Measurements from ENCODE around the gene ACOX3.
"Not testable (repeated sequence)": the region's sequence is repeated elsewhere in the genome, so short reads cannot be mapped to it uniquely, and the experiment has no call there.

ACOX3 gene

DNA sequence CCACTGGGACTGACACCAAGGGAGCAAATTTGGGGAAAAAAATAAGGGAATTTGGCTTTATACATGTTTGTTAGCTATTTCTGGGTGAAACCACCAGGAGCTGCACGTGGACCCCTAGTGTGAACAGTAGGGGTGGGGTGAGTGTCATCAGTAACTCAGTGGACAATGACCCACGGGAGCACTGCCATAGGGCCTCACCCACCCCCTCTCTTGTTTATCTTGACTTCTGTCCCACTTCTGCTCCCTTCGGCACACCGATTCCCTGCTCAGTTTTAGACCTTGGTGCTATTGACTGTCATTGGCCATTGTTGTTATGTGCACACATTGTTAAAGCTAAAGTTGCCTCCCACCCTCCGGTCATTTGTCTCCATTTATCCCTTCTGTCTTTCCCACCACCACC is 9.0 kb downstream of the ACOX3 start:
- no peak for DNase-seq

DNA sequence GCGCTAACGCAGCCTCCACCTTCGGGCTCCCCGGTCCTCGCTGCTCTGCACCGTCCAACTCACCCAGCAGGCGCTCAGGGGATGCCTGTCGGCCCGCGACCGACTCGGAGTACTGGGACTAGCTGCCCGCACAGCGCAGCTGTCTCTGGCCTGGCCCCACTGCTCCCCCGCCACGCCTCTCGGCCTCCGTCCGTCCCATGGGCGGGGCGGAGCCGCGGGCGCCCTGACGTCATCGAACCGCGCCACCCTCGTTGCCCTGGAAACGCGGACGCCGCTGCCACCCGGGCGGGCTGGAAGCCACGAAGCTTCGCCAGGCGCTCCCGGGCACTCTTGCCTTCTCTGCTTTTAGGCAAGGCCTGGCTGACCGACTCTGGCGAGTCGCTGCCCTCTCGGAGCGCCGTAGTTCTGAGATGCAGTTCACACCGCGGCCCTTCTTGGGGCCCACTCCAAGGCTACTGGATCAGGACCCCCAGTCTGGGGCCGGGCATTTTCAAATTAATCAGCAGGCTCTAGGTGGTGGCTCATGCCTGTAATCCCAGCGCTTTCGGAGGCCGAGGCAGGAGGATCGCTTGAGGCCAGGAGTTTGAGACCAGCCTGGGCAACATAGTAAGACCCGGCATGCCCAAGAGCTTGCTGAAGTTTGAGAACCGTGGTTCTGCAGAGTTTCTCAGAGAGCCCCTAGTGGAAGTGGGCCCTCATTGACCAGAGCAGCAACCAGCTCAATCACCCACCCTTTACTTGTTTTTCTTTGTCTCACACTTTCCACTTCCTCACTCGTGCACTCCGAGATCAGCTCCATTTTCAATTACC is 12.0 kb downstream of the ACOX3 start:
- DNase-seq: peak; percentile 86 to 91

DNA sequence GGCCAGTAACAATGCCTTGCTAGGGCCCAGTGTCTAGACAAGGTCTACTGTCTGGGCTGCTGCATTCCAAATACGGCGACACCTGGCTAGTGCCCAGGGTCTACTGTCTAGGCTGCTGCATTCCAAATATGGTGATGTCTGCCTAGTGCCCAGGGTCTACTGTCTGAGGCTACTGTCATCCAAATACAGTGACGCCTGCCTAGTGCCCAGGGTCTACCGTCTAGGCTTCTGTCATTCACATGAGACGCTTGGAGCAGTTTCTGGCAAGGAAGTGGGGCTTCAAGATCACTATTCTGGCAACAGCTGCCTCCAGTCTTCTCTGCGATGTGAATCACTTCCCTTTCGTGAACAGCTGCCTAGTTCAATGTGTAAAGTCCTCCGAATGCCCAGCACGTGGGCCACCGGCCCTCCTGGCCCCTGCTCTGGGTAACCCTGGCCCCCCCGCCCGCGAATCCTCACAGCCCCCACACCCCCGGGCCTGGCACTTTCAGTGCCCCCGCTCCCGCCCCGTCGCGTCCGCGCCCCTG is 12.7 kb downstream of the ACOX3 start:
- no peak for DNase-seq

DNA sequence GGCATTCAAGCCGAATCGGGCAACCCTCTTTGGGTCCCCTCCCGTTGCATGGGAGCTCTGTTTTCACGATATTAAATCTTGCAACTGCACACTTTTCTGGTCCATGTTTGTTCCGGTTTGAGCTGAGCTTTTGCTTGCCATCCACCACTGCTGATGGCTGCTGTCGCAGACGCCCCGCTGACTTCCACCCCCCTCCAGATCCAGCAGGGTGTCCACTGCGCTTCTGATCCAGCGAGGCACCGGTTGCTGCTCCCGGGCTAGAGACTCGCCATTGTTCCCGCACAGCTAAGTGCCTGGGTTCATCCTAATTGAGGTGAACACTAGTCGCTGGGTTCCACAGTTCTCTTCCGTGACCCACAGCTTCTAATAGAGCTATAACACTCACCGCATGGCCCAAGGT is 13.3 kb downstream of the ACOX3 start:
- no peak for DNase-seq

- DNase-seq: no peak
Observed at GRCh38 chr4:8422786-8423185, 17.7 kb downstream of the ACOX3 start.

GRCh38 chr4:8422327-8422726 is 18.2 kb downstream of the ACOX3 start:
- no peak for DNase-seq

- DNase-seq: not testable (repeated sequence)
Observed at GRCh38 chr4:8420151-8420550, 20.4 kb downstream of the ACOX3 start.

- peak in 1 of 2 experiments; percentile 18 for DNase-seq
Observed at GRCh38 chr4:8419222-8420041, 21.1 kb downstream of the ACOX3 start.

DNA sequence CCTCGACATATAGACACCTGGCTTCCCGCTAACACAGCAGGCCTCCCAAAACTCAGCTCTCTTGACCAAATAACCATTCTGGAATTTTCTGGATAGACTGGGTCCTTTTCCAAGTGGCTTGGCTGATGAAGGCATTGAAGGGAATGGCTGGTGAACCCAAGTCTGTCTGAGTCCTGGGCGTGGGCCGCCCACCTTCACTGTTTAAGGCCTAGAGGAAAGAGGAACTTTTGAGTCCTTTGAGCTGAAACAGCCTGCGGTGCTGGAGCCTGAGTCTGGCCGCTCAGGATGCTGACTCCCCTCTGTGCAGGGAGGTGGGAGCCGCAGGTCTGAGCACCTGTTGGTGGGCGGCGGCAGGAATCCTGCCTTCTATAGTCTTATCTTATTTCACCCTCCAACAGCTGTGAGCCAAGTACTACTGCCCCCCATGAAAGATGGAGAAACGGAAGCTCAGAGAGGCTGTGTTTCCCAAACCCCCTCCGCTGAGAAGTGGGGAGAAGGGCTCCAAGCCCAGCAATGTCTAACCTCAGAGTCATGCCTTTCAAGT is 23.4 kb downstream of the ACOX3 start:
- DNase-seq: no peak

DNA sequence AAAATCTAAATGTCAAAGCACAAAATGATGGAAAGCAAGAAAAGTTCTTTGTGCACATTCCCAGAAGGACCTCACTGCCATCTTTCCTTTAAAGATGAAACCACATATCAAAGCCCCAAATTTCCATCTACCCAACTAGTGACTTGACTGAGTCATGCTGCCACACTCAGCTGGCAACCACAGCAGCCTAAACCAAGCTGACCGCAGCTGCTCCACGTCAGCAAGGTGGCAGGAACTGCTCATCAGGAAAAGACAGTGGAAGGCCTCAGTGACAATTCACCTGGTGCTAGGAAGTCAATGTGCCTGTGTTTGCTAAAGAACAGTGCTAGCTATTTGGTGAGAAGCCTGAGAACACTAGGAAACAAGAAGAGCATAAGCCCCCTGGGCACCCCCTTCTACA is 26.1 kb downstream of the ACOX3 start:
- peak in 1 of 2 experiments; percentile 41 for DNase-seq

DNA sequence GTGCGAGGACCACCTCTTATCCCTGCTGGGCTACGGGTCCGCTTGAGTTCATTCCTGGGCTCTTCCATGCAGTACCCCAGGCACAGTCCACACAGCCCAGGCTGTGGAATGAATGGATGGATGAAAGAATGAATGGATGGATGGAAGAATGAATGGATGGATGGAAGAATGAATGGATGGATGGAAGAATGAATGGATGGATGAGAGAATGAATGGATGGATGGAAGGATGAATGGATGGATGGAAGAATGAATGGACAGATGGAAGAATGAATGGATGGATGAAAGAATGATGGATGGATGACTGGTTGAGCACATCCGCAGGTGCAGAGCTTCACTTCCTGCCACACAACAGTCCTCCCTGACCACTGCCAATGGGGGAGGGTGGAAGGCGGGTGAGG is 28.2 kb downstream of the ACOX3 start:
- no peak for DNase-seq

DNA sequence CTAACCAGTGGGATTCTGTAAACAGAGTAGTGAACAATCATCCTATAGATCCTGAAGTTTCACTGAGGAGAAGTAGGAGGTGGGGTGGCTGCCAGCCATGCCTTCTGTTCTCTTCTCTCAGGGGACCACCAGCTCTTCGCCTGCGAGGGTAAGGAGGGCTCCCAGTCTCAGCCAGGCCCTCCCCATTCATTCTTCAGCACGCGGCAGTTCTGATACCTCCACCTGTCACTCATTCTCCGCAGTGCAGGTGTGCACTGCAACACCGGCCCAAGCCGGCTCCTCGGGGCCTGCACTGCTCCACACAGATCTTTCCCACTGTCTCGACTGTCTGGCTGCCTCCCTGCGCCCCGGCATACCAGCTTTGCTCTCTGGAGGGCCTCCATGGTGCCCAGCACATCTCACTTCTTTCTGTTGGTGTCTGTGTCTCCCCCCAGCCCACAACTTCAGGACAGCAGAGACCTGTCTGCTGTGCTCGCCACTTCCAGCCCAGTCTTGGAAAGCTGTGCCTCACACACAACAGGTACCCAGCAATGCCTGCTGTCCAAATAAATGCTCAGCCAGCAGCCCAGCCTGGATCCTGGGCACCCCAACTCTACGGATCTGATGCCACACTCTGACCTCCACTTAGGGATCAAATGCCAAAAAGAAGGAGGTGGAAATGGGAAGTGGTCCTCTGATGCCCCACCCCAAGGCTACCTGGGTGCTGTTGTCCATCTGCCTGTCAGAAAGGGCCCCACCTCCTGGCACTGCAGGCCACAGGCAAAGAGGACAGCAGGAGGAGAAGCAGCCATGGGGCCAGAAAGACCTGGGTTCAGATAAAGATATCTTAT is 29.0 kb downstream of the ACOX3 start:
- no peak for DNase-seq

DNA sequence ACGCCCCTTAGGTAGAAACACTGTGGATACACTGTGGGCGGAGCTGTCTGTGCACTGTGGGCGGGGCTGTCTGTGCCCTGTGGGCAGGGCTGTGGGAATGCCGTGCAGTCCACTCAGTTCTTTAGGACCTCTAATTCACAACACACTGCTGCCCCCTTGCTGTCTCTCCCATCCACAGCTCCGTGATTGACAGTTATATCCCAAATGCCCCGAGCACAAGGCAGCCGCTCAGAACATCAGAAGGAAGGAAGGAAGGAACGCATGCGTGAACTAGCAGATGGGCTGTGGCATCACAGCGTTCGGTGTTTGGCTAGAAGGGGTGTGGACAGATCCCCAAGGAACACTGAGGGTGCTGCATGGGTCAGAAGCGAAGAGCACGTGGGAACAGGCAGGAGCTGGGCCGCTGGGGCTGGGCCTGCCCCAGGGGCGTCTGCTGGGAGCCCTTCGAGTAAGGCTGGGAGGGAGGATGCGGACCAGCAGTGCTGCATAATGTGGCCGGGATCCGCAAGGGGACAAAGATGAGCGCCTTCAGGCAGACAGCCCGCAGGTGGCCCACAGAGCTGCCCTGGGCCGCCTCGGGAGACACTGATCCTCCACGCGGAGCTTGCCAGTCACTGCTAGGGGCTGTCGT is 29.8 kb downstream of the ACOX3 start:
- DNase-seq: no peak

DNA sequence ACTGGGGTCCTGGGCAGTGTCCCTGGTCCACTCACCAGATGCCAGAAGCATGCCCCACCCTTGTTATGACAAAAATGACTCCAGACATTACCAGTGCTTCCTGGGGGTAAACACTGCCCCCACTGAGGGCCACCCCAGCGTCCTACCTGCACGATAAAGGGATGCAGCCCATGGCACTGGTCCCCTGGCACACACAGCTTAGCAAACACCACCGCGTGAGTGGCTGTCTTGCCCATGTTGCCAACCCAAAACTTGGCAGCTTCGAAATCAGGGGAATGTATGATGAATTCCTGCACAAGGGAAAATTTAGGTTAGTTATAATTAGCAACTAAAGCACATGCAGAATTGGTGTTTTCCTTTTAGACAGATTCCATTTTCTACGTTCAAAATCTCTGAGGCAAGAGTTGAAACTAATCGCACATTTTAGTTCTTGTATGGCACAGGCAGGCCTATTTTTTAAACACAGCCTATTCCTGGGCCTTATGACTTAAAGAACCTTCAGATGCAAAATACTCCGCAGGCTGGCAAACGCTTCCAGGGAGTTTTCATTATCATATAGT is 30.4 kb downstream of the ACOX3 start:
- DNase-seq: no peak

- peak in 1 of 2 experiments; percentile 43 for DNase-seq
Observed at GRCh38 chr4:8409264-8410065, 31.1 kb downstream of the ACOX3 start.

DNA sequence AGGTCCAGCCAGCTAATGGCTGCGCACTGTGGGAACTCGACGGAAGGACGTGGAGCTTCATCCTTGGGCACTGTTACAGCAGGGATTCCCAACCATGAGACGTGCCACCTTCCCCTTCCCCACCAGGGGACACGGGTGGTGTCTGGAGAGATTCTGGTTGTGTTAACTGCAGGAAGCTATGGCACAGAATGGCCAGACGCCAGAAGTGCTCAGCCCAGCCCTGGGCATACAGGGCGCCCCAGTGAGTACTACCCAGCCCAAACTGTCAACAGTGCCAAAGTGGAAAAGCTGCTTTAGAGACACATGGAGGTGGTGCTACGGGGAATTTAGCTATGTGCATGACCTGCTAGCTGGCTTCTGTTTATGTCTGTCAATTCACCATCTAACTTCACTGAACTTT is 32.8 kb downstream of the ACOX3 start:
- DNase-seq: no peak

GRCh38 chr4:8407316-8407715 is 33.2 kb downstream of the ACOX3 start:
- DNase-seq: no peak

DNA sequence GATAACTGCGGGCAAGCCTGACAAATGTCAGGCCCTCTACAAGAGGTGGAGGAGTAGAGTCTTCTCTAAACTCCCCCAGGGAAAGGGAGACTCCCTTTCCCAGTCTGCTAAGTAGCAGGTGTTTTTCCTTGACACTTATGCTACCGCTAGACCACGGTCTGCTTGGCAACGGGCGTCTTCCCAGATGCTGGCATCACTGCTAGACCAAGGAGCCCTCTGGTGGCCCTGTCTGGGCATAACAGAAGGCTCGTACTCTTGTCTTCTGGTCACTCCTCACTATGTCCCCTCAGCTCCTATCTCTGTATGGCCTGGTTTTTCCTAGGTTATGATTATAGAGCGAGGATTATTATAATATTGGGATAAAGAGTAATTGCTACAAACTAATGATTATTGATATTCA is 33.6 kb downstream of the ACOX3 start:
- DNase-seq: not testable (repeated sequence)

- no peak for DNase-seq
Observed at GRCh38 chr4:8405516-8405875, 35.0 kb downstream of the ACOX3 start.

DNA sequence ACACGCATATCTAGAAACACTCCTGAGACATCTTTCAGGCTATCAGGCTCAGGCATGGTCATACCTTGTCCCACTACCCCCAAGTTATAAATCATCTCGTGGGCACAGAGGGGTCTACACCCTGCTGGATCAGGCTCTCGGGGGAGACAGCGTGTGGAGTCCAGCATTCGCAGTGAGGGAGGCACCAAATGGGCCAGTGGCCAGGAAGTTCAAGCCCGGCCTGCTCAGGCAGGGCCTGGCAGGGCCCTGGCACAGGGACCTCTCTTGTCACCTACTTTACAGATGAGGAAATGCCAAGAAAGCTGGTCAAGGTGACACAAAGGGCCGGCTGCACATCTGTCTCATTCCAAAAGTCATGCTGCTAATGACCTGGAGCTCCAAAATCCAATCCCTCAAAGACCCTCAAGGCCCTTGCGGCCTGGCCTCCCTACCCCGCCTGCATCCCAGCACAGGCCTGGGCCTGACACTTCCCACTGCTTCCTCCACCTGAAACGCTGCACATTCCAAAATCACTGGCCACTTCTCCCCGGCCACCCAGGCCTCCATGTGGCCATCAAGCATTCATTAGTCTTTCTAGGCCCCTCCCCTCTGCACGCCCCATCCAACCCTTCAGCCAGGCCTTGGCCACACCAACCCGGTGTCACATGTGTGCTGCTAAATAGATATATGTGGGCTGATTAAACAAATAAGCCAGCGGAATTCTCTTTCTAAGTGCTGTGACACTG is 35.6 kb downstream of the ACOX3 start:
- DNase-seq: no peak
